Activated T-cell treated with anti-CD3 and anti-CD28 coated beads, Interleukin-2, amount 50 U/mL, for 4 hours (primary cell): ENCODE measurements around the gene CDKN1A. TPM values are rescaled to one million over a fixed set of nuclear protein-coding genes. Genes with fewer than 3 reads are reported as not detected.

ENCODE experiments used
- total RNA-seq, 3 donors: library from RNA; stranded (reverse); gene quantifications; one replicate each; pipeline ENCODE4 v1.2.1, GENCODE V29; 2021

Gene CDKN1A
- total RNA-seq, 3 donors from 2014 or later: 23.2 to 42.0 (median 28.3) TPM

Other genes starting within 250 kb of the CDKN1A start
- under 1 TPM in 2 of 3 donors, not detected in 1; 0.16 to 0.19 TPM for gene PXT1, start 235.9 kb upstream of the CDKN1A start, total RNA-seq
- gene KCTD20, start 235.7 kb upstream of the CDKN1A start, total RNA-seq: 10 to 100 TPM; 41.7 to 47.4 (median 44.6) TPM
- 10 to 100 TPM; 14.2 to 16.6 (median 16.1) TPM for gene STK38, start 131.2 kb upstream of the CDKN1A start, total RNA-seq
- 100 to 1,000 TPM; 751 to 800 (median 779) TPM for gene SRSF3, start 84.4 kb upstream of the CDKN1A start, total RNA-seq
- under 1 TPM in 2 of 3 donors, not detected in 1; 0.05 TPM for gene RAB44, start 19.1 kb downstream of the CDKN1A start, total RNA-seq
- under 1 TPM; 0.26 to 0.52 (median 0.28) TPM for gene CPNE5, start 160.7 kb downstream of the CDKN1A start, total RNA-seq
- gene PPIL1, start 196.1 kb downstream of the CDKN1A start, total RNA-seq: 10 to 100 TPM; 79.9 to 82.7 (median 81.5) TPM
- gene C6orf89, start 207.2 kb downstream of the CDKN1A start, total RNA-seq: 10 to 100 TPM; 27.2 to 27.7 (median 27.4) TPM